GM18502 (cell line): ENCODE data around the gene NUFIP1.
"Not testable (repeated sequence)": the region's sequence is repeated elsewhere in the genome, so short reads cannot be mapped to it uniquely, and the experiment has no call there.

Source experiments
- ATAC-seq: cut with Tn5 transposase; IDR thresholded peaks from one replicate; pipeline ENCODE4 v1.9.1; 2021; ENCODE audit warnings: mild to moderate bottlenecking; ENCODE audit not compliant: unreplicated experiment, poor library complexity

Gene NUFIP1

DNA sequence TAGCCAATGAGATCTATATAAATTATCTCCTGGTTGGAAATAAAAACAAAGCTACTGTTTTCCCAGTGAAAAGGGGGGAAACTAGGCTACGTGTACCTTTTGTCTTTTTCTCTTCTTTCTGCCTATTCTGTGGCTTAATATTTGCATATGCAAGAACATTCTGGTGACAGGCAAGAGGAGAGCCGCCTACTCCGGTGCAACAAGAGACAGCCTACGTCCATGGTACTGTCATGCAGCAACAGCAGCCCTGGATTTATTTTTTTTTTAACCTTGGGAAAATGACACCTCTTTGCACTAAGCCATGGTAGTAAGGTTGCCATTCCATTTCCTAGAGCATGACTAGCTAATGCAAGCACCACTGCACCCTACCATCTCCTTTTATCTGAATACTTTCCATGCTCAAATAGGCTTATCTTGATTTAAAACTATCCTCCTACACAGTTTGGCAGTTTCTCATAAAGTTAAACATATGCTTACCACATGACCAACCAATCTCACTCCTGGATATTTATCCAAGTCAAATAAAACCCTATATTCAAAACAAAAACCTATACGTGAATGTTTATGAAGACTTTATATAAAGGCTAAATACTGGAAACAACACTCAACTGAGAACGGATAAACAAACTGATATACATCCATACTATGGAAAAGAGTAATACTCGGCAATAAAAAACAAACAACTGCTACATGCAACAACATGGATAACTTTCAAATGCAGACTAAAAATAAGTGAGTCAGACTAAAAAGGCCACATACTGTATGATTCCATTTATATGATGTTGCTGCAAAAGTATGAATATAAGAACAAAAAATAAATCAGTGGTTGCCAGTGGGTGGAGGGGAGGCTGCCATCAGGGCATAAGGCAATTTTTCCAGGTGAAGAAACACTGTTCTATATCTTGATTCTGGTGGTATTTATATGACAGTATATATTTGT lies 17.3 kb downstream of the NUFIP1 start:
- no peak for ATAC-seq

DNA sequence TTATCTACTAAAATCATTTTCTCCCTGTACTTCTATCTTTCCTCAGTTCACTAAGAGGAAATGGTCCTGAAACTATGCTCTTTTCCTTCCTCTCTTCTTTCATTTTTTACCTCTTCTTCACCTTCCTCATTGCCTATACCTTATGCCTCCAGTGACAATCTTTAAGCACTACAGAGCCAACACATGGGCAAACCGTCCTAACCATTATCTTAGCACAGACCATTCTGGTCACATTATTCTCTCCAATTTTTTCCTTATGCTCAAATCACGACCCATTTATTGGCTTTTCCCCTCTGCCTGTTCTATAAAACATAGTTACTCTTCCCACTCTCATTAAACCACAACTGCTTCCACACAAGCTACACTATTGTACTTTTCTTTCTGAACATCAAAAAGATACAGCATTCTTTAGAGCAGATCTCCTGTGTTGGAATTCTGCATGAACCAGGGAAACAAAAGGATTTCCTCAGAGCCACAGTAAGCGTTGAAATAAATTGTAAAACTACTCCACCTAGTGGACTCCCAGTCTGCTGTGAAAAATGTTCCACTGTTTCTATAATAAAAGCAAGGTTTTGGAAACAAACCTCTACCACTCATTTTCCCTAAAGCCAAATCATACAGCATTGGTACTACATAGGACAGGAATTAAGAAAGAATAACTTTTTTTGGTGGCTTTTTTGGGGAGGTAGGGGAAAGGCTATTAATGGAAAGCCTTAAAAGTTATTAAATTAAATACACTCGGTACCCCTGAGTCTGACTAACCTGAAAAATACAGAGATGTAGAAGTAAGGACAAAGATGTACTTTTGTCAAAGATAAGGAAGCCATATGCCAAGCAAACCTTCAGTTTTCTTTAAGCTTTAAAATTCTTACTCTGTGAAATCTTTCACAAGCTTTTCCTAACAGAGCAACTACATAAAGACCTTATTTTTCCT lies 19.5 kb downstream of the NUFIP1 start:
- ATAC-seq: no peak

DNA sequence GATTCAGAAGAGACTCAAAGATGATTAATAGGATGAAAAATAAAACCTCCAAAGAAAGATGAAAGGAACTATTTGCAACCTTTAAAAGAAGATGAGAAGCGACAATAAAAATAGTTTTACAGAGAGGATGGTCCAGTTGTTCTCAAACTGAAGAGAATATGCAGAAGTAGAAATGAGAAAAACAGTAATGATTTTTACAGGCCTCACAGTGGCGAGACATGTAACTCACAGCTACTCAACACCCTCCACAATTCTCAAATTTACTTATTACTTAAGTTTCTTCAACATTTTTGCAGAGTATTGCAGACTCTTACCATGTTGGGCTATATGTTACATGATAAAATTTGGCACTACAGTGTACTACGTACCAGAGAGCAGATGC lies 20.8 kb downstream of the NUFIP1 start:
- ATAC-seq: no peak

DNA sequence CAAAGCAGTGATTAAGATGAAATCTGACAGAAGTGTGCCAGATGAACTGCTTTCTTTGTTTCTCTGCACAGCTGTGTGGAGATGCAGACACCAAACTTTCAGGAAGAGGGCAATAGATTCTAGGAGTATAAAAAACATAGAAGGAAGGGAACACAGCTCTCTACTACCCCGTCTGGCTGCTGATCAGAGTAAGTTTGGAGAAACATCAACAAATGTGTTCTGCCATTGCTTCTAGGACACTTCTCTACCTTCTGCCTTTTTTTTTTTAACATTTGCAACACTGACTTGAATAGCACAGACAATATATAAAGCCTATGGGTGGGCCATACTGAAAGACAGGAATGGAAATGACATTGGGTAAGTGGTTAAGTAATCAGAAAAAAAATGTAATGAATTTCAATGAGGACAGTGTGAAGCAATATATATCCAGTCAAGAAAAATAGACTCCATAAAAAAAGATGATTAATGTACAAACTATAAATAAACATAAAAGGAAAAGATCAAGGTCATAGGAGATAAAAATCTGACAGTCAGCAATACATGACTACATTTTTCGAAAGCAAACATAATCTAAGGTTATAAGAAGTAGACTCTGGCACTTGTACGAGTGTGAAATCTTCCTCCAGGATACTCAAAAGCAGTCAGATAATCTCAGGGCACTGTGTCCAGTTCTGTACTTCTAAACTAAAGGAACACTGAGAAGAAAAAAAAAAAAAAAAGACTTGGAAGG lies 21.4 kb downstream of the NUFIP1 start:
- no peak for ATAC-seq

DNA sequence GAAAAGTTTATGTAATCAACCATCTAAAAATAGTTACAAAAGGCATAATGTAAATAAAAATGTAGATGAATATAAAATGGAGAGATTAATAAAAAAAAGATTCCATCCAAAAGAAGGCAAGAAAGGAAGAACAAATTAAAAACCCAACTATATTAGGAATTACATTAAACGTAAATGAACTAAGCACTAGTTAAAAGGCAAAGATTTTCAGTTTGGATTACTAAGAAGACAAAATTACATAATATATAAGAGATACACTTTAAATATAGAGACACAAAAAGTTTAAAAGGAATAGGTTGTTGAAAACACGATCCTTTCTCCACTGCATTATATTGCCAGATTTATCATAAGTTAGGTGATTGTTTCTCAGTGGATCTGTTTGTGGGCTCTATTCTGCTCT lies 27.3 kb downstream of the NUFIP1 start:
- no peak for ATAC-seq

DNA sequence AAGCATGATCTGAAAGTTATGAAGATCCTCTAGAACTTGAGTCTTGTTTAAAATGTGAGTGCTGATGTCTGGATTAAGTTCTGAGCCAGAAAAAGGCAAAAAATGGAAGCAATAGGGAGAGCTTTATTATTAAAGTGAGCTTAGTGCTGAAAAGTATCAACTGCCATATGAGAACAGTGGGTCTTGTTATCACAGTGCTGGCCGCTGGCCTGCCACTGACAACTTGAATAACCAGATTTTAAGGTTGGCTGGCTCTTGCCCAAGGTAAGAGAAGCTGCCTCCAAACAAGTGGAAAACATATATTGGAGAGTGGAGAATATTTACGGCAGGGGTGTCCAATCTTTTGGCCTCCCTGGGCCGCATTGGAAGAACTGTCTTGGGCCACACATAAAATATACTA lies 33.9 kb downstream of the NUFIP1 start:
- no peak for ATAC-seq

DNA sequence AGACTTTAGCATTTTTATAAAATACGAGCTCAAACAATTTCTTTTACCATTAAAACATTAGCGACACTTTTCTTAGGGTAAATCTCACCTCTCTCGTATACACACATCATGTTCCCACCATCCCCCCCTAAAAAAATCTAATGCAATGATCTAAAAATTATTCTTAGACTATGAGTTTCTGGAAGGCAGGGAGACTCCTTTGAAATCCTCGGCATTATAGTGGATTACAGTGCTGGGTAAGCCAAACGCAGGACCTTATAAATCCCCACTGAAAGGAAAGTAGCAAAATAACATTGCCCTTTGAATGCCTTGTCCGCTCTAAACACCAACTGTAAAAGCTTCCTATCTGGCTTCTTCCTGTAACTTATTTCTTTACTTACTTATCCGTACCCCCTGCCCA lies 35.0 kb downstream of the NUFIP1 start:
- ATAC-seq: no peak

DNA sequence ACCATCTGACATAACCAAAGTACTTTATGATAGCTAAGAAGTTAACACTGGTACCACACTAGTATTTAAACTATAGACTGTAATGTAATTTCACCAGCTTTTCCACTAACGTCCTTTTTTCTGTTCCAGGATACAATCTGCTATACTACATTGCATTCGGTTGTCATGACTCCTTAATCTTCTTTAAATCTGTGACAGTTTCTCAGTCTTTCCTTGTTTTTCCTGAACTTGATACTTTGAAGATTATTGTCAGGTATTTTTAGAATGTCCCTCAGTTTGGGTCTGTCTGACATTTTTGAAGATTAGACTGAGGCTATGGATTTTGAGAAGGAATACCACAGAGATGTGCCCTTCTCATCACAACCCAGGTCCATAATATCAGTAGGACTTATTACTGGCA lies 36.6 kb downstream of the NUFIP1 start:
- ATAC-seq: no peak

DNA sequence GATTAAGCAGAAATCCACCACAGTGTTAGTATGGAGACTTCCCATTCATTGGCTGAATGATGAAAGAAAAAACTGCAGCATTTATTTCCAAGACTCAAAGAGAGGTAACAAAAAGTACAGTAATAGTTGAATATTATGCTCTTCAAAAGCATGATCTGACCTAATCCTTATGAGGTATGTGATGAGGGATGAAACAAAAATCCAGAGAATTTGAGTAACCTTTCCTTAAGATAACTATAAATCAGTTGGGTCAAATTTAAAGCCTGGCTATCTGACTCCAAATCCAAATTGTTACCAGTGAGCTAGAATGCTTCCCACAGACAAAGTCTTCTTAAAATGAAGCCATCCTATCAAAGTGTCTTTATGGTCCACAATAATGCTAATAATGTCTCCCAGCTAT lies 38.1 kb downstream of the NUFIP1 start:
- no peak for ATAC-seq

DNA sequence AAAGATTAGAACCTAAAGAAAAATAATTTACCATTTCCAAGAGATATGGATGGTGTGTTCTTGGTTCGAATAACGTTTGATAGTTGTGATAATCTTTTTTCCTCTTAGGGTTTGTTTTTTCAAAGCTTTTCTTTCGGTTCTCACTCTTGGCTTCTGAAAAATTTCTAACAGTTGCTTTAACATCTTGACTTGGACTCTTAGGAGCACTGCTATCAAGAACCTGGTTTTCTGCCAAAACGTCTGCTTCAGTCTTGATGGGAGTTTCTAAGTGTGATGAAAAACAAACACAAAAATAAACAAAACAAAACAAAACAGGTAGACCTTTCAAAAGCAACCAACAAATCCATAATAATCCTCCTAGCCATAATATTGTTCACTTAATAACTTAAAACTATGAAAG lies 45.9 kb downstream of the NUFIP1 start:
- ATAC-seq: not testable (repeated sequence)

DNA sequence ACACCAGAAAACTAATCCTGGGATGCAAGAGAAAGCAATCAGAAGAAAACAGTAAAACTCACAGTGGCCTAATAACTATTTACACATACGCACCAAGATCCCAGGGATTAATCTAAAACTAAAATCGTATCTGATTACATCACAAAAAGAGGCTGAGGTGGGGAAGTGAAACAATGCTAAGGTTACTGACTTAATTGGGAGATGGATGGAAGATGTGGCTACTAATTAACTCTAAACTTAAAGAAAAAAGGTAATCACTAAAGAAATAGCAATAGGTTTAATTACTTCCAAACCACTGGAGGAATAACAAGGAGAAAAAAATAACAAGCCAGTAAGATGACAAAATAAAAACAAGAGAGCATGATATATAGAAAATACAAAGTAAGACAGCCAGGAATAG lies 50.4 kb downstream of the NUFIP1 start:
- ATAC-seq: no peak

DNA sequence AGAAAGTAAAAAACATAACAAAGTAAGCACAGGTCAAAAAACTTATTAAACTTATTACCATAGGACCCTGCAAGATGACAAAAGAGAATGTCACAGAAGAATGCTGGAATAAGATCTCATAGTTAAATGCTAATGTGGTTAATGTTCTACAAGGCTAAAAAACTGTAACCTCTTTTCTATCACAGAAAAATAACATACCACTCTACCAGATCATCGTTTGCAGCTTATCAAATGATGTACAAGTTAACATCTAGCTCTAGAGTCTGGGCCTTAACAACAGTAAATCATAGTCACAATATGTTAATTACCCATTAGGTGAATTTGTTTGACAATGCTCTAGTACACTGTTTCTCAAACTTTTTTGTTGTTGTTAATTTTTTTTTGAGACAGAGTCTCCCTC lies 53.0 kb downstream of the NUFIP1 start:
- no peak for ATAC-seq

DNA sequence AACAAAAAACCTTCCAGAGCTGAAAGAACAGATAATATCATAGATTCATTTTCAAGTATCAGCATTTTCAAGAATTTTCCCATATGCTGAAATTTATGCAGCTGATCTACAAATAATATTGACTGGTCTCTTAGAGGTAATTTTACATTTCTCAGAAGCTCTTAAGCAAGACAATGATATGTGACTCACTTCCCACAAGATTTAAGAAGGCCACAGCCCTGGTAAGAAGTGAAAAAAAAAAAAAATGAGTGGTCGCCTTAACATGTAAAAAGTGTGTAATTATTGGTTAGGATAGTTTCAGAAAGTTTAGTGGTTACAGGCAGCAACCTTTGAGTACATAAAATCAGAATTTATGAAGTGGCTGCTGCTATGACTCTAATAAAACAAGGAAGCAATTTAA lies 54.5 kb downstream of the NUFIP1 start:
- no peak for ATAC-seq

DNA sequence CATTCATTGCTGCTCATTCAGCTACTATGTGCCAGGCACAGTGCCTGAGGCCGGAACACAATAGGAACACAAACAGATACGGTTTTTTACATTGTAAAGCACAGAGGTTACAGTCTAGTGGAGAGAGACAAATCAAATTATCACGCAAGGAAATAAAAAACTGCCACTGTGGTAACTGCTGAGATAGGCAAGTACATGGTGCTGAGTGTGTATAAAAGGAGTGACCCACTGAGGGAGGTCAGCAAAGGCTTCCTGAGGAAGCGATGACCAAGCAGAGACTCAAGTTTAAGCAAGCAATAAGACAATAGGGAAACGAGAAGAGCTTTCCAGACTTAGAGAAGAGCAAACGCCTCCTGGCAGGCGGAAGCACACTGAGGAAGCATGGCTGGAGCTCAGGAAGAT lies 56.4 kb downstream of the NUFIP1 start:
- ATAC-seq: no peak

DNA sequence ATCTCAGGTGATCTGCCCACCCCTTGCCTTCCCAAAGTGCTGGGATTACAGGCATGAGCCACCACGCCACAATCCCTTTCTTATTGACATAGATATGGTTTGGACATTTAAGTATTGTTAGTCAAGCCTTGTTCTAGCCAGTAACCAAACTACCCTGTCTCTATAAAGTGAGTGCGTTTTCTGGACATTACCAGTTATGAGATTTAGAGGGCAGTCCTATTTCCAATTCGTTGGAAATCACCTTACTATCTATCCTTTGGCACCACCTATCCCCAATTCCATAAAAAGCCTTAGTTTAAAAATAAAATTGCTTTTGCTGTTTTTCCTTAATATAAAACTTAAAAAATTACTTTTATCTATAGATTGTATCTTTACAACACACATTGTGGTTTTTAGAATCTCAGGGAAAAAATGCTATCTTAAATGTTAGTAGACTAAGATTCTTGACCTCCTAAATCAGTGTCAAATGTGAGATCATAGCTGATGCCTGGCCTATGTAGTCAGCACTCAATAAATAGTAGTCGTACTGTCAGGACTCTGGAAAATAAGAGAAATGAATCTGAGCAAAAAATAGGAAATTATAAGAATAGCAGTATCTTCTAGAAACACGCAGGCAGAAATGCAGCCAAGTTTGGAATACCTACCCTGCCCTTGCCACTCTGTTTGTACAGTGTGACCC lies 57.0 kb downstream of the NUFIP1 start:
- no peak for ATAC-seq

DNA sequence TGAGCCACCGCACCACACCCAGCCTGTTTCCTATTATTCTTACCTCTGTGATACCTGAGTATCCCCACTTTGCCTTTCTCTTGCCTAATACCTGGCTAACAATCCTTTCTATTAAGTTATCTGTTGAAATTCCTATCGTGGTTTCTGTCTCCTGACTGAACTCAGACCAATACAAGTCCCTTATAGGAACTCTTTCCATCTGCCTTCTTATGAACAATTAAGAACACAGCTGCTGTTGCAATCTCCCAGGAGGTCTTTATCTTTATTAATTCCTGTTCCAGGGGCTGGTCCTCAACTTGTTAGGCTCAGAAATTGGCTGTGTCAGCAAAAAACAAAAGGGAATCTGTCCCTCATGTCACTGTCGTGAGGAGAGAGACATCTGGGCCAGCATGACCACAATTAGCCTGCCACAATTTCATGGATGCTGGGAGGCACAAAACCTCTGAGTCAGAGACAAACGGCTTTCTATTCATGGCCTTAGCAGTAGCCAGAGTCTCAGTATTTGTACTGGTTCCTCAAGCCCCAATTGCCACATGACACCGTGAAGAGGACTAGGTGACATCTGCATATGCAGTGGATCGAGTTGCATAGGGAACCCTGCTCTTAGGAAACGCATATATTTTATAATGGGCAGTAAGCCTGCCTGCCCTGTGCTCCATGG lies 58.2 kb downstream of the NUFIP1 start:
- ATAC-seq: no peak

DNA sequence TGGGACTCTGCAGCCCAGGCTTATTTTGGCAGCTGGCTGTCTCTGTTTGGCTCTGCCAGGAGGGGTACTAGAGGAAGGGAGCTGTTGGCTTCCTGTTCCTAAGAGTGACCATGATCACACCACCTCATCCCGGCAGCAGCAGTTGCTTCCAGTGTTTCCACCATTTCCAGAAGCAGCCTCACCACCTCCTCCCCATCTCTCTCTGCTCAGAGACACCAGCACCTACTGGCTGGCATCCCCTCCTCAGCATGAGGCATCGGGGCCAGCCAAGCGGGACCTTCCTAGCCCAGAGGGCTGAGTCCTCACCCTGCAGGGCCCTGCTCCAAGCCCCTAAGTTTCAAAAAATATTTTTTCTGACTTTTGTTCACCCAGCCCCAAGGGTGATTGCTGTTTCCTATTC lies 59.0 kb downstream of the NUFIP1 start:
- no peak for ATAC-seq

DNA sequence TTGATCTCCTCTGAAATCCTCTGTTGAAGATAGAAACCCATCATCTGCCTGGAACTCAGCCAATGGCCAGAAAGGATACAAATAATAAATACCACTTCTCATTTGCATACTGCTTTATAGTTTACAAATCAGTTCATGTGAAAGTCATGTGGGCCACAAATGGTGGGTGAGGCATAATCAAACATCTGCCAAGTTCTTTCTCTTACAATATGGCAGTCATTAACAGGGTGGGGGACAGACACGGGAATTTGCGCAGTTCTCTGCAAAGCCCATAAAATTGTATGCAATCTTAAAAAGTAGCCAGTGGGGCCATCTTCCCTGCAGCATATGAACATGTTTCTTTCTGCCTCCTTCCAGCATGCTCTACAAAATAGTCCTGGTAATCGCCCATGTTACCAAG lies 59.6 kb downstream of the NUFIP1 start:
- no peak for ATAC-seq

DNA sequence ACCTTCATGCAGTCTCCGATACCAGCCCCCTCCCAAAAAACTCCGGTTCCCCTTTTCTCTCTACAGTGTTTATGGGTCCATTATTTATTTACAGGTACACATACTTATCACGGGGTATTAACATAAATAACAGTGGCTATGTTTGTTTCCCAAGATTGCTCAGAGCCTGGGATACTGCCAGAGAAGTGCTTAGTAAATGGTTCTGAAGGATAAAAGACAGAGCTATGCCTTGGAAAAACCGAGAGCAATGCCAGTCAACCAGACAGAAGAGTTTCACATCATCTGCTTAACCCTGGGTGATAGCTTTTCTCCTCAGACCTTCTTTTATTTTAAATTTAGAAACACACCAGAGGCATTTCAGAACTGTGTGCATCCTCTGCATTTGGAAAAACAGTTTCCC lies 61.3 kb downstream of the NUFIP1 start:
- no peak for ATAC-seq
